ENCODE results near the gene ACR. TPM values are rescaled to one million over a fixed set of nuclear protein-coding genes. Genes with fewer than 3 reads are reported as not detected.

ACR gene
- total RNA-seq, 1 donor from 2014 or later: not detected

- peaks cover 25% of the 10 kb centered on the region for H3K36me3 Mint-ChIP-seq
- H2AFZ ChIP-seq (replicated peaks): no peak overlapping the region
These were observed 34.1 kb upstream of the ACR start for GRCh38 chr22:50703726-50704509.

DNA sequence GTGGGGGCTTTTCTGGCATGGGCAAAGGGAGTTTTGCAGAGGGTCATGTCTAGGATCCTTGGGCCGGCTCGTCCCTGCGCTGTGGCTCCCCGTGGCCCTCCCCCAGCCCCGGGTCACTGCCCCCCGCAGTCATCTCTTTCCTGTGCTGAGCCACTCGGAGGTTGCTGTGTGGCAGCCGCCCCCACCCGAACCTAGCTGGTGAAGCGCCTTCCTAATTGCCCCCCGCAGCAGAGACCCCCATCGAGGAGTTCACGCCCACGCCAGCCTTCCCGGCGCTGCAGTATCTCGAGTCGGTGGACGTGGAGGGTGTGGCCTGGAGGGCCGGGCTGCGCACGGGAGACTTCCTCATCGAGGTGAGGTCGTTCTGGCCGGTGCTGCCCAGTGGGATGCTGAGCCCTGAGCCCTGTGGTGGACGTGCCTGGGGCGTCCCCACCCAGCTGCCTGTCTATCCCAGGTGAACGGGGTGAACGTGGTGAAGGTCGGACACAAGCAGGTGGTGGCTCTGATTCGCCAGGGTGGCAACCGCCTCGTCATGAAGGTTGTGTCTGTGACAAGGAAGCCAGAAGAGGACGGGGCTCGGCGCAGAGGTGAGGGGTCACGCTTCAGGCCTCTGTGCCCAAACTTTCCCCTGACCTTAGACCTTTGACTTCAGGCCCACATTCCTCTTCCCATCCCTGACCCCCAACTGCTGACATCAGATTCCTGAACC lies 33.3 kb upstream of the ACR start:
- peak overlapping the region; percentile 78 for H3K4me2 ChIP-seq
- no peaks in the 10 kb centered on the region for H3K9me3 ChIP-seq (ENCODE audit: low read depth)
- H3F3A ChIP-seq (ENCODE audit: low read depth): peaks cover 10% of the 10 kb centered on the region
- H3K9me3 Mint-ChIP-seq: no peaks in the 10 kb centered on the region
- no peak for TF ChIP-seq EZH2 (IDR thresholded peaks at IDR 0.05)
- no peak for TF ChIP-seq EZH2phosphoT487 (IDR thresholded peaks at IDR 0.05)
- TF ChIP-seq, protein P1, sequence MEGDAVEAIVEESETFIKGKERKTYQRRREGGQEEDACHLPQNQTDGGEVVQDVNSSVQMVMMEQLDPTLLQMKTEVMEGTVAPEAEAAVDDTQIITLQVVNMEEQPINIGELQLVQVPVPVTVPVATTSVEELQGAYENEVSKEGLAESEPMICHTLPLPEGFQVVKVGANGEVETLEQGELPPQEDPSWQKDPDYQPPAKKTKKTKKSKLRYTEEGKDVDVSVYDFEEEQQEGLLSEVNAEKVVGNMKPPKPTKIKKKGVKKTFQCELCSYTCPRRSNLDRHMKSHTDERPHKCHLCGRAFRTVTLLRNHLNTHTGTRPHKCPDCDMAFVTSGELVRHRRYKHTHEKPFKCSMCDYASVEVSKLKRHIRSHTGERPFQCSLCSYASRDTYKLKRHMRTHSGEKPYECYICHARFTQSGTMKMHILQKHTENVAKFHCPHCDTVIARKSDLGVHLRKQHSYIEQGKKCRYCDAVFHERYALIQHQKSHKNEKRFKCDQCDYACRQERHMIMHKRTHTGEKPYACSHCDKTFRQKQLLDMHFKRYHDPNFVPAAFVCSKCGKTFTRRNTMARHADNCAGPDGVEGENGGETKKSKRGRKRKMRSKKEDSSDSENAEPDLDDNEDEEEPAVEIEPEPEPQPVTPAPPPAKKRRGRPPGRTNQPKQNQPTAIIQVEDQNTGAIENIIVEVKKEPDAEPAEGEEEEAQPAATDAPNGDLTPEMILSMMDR (IDR thresholded peaks at IDR 0.05): no peak
- H3K36me3 ChIP-seq: no peaks in the 10 kb centered on the region
- no peak for DNase-seq (ENCODE audit: low spot score)
- H3K4me3 ChIP-seq: no peak overlapping the region
- no peaks in the 10 kb centered on the region for H3K79me2 ChIP-seq (ENCODE audit: low read depth)
- no peak overlapping the region for H3K9ac ChIP-seq
- H3K27me3 Mint-ChIP-seq (ENCODE audit: insufficient read depth, low read depth): peaks cover 10% of the 10 kb centered on the region
- H3K27me3 ChIP-seq: no peaks in the 10 kb centered on the region
- peaks cover 25% of the 10 kb centered on the region for H3K36me3 Mint-ChIP-seq
- H3K4me1 ChIP-seq: peaks cover 16% of the 10 kb centered on the region
- H3K27ac ChIP-seq: no peak overlapping the region
- H3K4me3 Mint-ChIP-seq: peak overlapping the region; percentile 73
- H3K27ac Mint-ChIP-seq: peak overlapping the region; percentile 50
- peaks cover 10% of the 10 kb centered on the region for H4K20me1 ChIP-seq (ENCODE audit: low read depth)
- H2AFZ ChIP-seq (replicated peaks): no peak overlapping the region
- peaks cover 35% of the 10 kb centered on the region for H3K4me1 Mint-ChIP-seq

More at GRCh38 chr22:50703726-50704509, 34.1 kb upstream of the ACR start:
- peaks cover 10% of the 10 kb centered on the region for H3K27me3 Mint-ChIP-seq (ENCODE audit: insufficient read depth, low read depth)
- DNase-seq (ENCODE audit: low spot score): no peak
- Histone ChIP-seq H3K79me2 (ENCODE audit: low read depth) (no peaks in the 10 kb centered on the region), H3K27ac (no peak overlapping the region), H3K4me1 (peaks cover 16% of the 10 kb centered on the region), H3K4me2 (no peak overlapping the region), H3K9ac (no peak overlapping the region), H3K9me3 (ENCODE audit: low read depth) (no peaks in the 10 kb centered on the region), H3F3A (ENCODE audit: low read depth) (peaks cover 11% of the 10 kb centered on the region), H3K27me3 (peaks cover 2% of the 10 kb centered on the region), H3K36me3 (no peaks in the 10 kb centered on the region), H3K4me3 (no peak overlapping the region), H4K20me1 (ENCODE audit: low read depth) (peaks cover 14% of the 10 kb centered on the region)
- H3K27ac Mint-ChIP-seq: no peak overlapping the region
- no peaks in the 10 kb centered on the region for H3K9me3 Mint-ChIP-seq
- TF ChIP-seq EZH2 (IDR thresholded peaks at IDR 0.05): no peak
- H3K4me1 Mint-ChIP-seq: peaks cover 33% of the 10 kb centered on the region
- H3K4me3 Mint-ChIP-seq: no peak overlapping the region

DNA sequence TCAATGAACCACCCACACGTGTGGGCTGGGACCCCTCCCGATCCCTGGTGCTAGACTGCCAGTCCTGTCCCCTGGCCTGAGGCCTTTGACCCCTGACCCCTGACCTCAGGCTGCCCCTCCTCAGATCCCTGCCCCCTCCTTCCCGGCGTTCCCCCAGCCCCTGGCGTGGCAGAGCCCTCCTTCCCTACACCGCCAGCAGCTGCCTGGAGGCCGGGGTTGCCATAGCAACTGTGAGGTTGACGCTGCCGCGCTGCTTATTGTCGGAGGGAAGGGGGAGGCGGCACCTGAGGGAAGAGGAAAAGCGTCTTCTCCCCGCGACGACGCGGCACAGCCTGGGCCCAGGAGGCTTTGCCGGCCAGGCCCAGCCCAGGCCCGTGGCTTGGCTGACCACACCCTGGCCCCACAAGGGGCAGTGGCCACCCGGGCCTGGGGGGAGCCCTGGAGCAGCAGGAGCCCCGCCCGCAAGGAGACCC lies 32.7 kb upstream of the ACR start:
- Mint-ChIP-seq H3K27me3 (ENCODE audit: insufficient read depth, low read depth) (peaks cover 10% of the 10 kb centered on the region), H3K4me1 (peaks cover 32% of the 10 kb centered on the region), H3K9me3 (no peaks in the 10 kb centered on the region), H3K27ac (peak overlapping the region; percentile 50), H3K36me3 (peaks cover 25% of the 10 kb centered on the region), H3K4me3 (peak overlapping the region; percentile 73)
- peaks cover 16% of the 10 kb centered on the region for H3K4me1 ChIP-seq
- TF ChIP-seq, protein P1 (IDR thresholded peaks at IDR 0.05): no peak
- TF ChIP-seq EZH2phosphoT487 (IDR thresholded peaks at IDR 0.05) (no peak), EZH2 (IDR thresholded peaks at IDR 0.05) (no peak)
- no peaks in the 10 kb centered on the region for H3K9me3 ChIP-seq (ENCODE audit: low read depth)
- H3K9ac ChIP-seq: no peak overlapping the region
- no peak overlapping the region for H3K27ac ChIP-seq
- H3K27me3 ChIP-seq: no peaks in the 10 kb centered on the region
- peaks cover 5% of the 10 kb centered on the region for H4K20me1 ChIP-seq (ENCODE audit: low read depth)
- H3K4me2 ChIP-seq: peak overlapping the region; percentile 78
- no peaks in the 10 kb centered on the region for H3K79me2 ChIP-seq (ENCODE audit: low read depth)
- peak overlapping the region; percentile 41 for H3K4me3 ChIP-seq
- peak; percentile 98 for DNase-seq (ENCODE audit: low spot score)
- peaks cover 10% of the 10 kb centered on the region for H3F3A ChIP-seq (ENCODE audit: low read depth)
- no peak overlapping the region for H2AFZ ChIP-seq (replicated peaks)
- H3K36me3 ChIP-seq: no peaks in the 10 kb centered on the region
